Mesodermal cell (in vitro differentiated cells): ENCODE results near the gene HDAC4.

Experiments used
- H3K27ac ChIP-seq: 2 replicates; pipeline ENCODE4 v1.7.0; 2013; ENCODE audit warnings: mild to moderate bottlenecking, low read depth, low read length, moderate library complexity; ENCODE audit not compliant: severe bottlenecking
- H3K36me3 ChIP-seq: 2 replicates; pipeline ENCODE4 v1.7.1; 2013; ENCODE audit warnings: mild to moderate bottlenecking, low read length, moderate library complexity; ENCODE audit not compliant: control insufficient read depth, insufficient read depth
- H3K4me1 ChIP-seq: one replicate; pipeline ENCODE4 v1.7.1; 2013; ENCODE audit warnings: mild to moderate bottlenecking, low read length; ENCODE audit not compliant: insufficient read depth, control insufficient read depth, poor library complexity, severe bottlenecking
- H3K4me3 ChIP-seq: 2 replicates; pipeline ENCODE4 v1.7.0; 2013; ENCODE audit warnings: low read length, control low read depth, mild to moderate bottlenecking; ENCODE audit not compliant: insufficient read depth, poor library complexity, severe bottlenecking; ENCODE audit errors: extremely low read depth
- H3K9me3 ChIP-seq: 2 replicates; pipeline ENCODE4 v1.7.1; 2013; ENCODE audit warnings: mild to moderate bottlenecking, low read length, moderate library complexity; ENCODE audit not compliant: control insufficient read depth
- WGBS, 2 experiments: methylation state at CpG; one replicate each; pipeline ENCODE4 v1.1.5; 2013; ENCODE audit warnings: missing lambda C conversion rate in 2 of 2; ENCODE audit not compliant: insufficient coverage in 2 of 2; 5-methylcytosine and 5-hydroxymethylcytosine counted together

Gene HDAC4

GRCh38 chr2:239259173-239259572 lies 141.6 kb downstream of the HDAC4 start:
- 80 to 100% methylated on average over 1 to 2 of the region's 4 CpGs for WGBS, 2 experiments
- no peak overlapping the region for H3K4me3 ChIP-seq
- no peaks in the 10 kb centered on the region for H3K36me3 ChIP-seq
- peaks cover 3% of the 10 kb centered on the region for H3K9me3 ChIP-seq
- H3K27ac ChIP-seq: no peak overlapping the region
- peaks cover 36% of the 10 kb centered on the region for H3K4me1 ChIP-seq

GRCh38 chr2:239258248-239258647 lies 142.6 kb downstream of the HDAC4 start:
- Histone ChIP-seq H3K4me1 (peaks cover 33% of the 10 kb centered on the region), H3K36me3 (no peaks in the 10 kb centered on the region), H3K27ac (peak overlapping the region; percentile 84), H3K4me3 (no peak overlapping the region), H3K9me3 (peaks cover 3% of the 10 kb centered on the region)
- WGBS, 2 experiments: 94% methylated on average over 2 to 5 of the region's 8 CpGs

GRCh38 chr2:239257511-239257937 lies 143.3 kb downstream of the HDAC4 start:
- Histone ChIP-seq H3K27ac (peak overlapping the region; percentile 84), H3K4me1 (peaks cover 33% of the 10 kb centered on the region), H3K9me3 (peaks cover 3% of the 10 kb centered on the region), H3K4me3 (no peak overlapping the region), H3K36me3 (no peaks in the 10 kb centered on the region)

- Histone ChIP-seq H3K27ac (no peak overlapping the region), H3K36me3 (no peaks in the 10 kb centered on the region), H3K9me3 (peaks cover 3% of the 10 kb centered on the region), H3K4me1 (peaks cover 33% of the 10 kb centered on the region), H3K4me3 (no peak overlapping the region)
- 87 to 100% methylated on average over 4 to 5 of the region's 6 CpGs for WGBS, 2 experiments
These were observed 144.5 kb downstream of the HDAC4 start for GRCh38 chr2:239256350-239256743.

- no peak overlapping the region for H3K4me3 ChIP-seq
- H3K27ac ChIP-seq: no peak overlapping the region
- H3K4me1 ChIP-seq: peaks cover 33% of the 10 kb centered on the region
- no peaks in the 10 kb centered on the region for H3K36me3 ChIP-seq
- WGBS, 2 experiments: 88 to 96% methylated on average over 6 of the region's 7 CpGs
- peaks cover 3% of the 10 kb centered on the region for H3K9me3 ChIP-seq
These were observed 145.0 kb downstream of the HDAC4 start for GRCh38 chr2:239255628-239256349.

- peaks cover 3% of the 10 kb centered on the region for H3K9me3 ChIP-seq
- WGBS, 2 experiments: 85 to 90% methylated on average over 2 of the region's 5 CpGs
- H3K4me1 ChIP-seq: peaks cover 33% of the 10 kb centered on the region
- no peak overlapping the region for H3K27ac ChIP-seq
- H3K36me3 ChIP-seq: no peaks in the 10 kb centered on the region
- H3K4me3 ChIP-seq: no peak overlapping the region
These were observed 145.6 kb downstream of the HDAC4 start for GRCh38 chr2:239255218-239255617.

GRCh38 chr2:239253701-239254436 lies 147.0 kb downstream of the HDAC4 start:
- H3K36me3 ChIP-seq: no peaks in the 10 kb centered on the region
- H3K4me1 ChIP-seq: peaks cover 27% of the 10 kb centered on the region
- WGBS, 2 experiments: 78 to 88% methylated on average over 2 to 3 of the region's 7 CpGs
- H3K27ac ChIP-seq: no peak overlapping the region
- H3K4me3 ChIP-seq: no peak overlapping the region
- H3K9me3 ChIP-seq: peaks cover 3% of the 10 kb centered on the region

- Histone ChIP-seq H3K4me3 (no peak overlapping the region), H3K4me1 (peaks cover 21% of the 10 kb centered on the region), H3K36me3 (no peaks in the 10 kb centered on the region), H3K27ac (no peak overlapping the region), H3K9me3 (peaks cover under 1% of the 10 kb centered on the region)
- 82 to 96% methylated on average over 2 to 7 of the region's 7 CpGs for WGBS, 2 experiments
These were observed 147.6 kb downstream of the HDAC4 start for GRCh38 chr2:239253264-239253663.

GRCh38 chr2:239252801-239253200 lies 148.0 kb downstream of the HDAC4 start:
- H3K4me1 ChIP-seq: peaks cover 18% of the 10 kb centered on the region
- WGBS, 2 experiments: 89 to 94% methylated on average over 15 to 19 of the region's 19 CpGs
- H3K27ac ChIP-seq: no peak overlapping the region

GRCh38 chr2:239252393-239252792 lies 148.4 kb downstream of the HDAC4 start:
- no peaks in the 10 kb centered on the region for H3K36me3 ChIP-seq
- peaks cover 20% of the 10 kb centered on the region for H3K4me1 ChIP-seq
- 94 to 98% methylated on average over 5 to 8 of the region's 8 CpGs for WGBS, 2 experiments
- no peaks in the 10 kb centered on the region for H3K9me3 ChIP-seq
- H3K4me3 ChIP-seq: no peak overlapping the region
- no peak overlapping the region for H3K27ac ChIP-seq

More at GRCh38 chr2:239252801-239253200, 148.0 kb downstream of the HDAC4 start:
- no peaks in the 10 kb centered on the region for H3K36me3 ChIP-seq
- H3K4me3 ChIP-seq: no peak overlapping the region
- H3K9me3 ChIP-seq: no peaks in the 10 kb centered on the region

- H3K4me3 ChIP-seq: no peak overlapping the region
- no peak overlapping the region for H3K27ac ChIP-seq
- peaks cover 16% of the 10 kb centered on the region for H3K4me1 ChIP-seq
- H3K36me3 ChIP-seq: no peaks in the 10 kb centered on the region
- WGBS, 2 experiments: 92 to 96% methylated on average over 9 of the region's 9 CpGs
- no peaks in the 10 kb centered on the region for H3K9me3 ChIP-seq
These were observed 148.8 kb downstream of the HDAC4 start for GRCh38 chr2:239251971-239252370.
